Neutrophil (primary cell): ENCODE data around the gene NUB1.

ENCODE experiments used
- H3K27ac ChIP-seq: fragments of 200-600 bp; sonication (generic); 2 replicates; pipeline ENCODE4 v1.5.1; 2016; ENCODE audit warnings: mild to moderate bottlenecking, moderate library complexity
- H3K27me3 ChIP-seq: fragments of 200-600 bp; sonication (generic); 2 replicates; pipeline ENCODE4 v1.6.0; 2016; ENCODE audit warnings: mild to moderate bottlenecking
- H3K36me3 ChIP-seq: fragments of 200-600 bp; sonication (generic); 2 replicates; pipeline ENCODE4 v1.5.1; 2017
- H3K4me1 ChIP-seq, 2 experiments: fragments of 200-600 bp in 1 of 2; sonication (generic) in 1 of 2; 1 replicate in 1 of 2; 2 replicates in 1 of 2; pipeline versions ENCODE4 v1.5.1 to v1.6.1; 2013 to 2016; ENCODE audit warnings: low read depth in 1 of 2, low read length in 1 of 2, mild to moderate bottlenecking in 1 of 2, moderate library complexity in 1 of 2; ENCODE audit not compliant: control insufficient read depth in 1 of 2, insufficient read depth in 1 of 2
- H3K4me3 ChIP-seq, 2 experiments: fragments of 200-600 bp in 1 of 2; sonication (generic) in 1 of 2; 1 replicate in 1 of 2; 2 replicates in 1 of 2; pipeline ENCODE4 v1.5.1; 2013 to 2016; ENCODE audit warnings: low read depth in 1 of 2, low read length in 1 of 2, mild to moderate bottlenecking in 1 of 2, moderate library complexity in 1 of 2
- H3K9me3 ChIP-seq: fragments of 200-600 bp; sonication (generic); 2 replicates; pipeline ENCODE4 v1.5.1; 2016
- TF ChIP-seq, protein P1 (sequence below): fragments of 200-600 bp; sonication (generic); IDR thresholded peaks from 2 replicates; pipeline ENCODE4 v1.5.1; 2016; ENCODE audit warnings: antibody characterized with exemption

NUB1 gene

DNA sequence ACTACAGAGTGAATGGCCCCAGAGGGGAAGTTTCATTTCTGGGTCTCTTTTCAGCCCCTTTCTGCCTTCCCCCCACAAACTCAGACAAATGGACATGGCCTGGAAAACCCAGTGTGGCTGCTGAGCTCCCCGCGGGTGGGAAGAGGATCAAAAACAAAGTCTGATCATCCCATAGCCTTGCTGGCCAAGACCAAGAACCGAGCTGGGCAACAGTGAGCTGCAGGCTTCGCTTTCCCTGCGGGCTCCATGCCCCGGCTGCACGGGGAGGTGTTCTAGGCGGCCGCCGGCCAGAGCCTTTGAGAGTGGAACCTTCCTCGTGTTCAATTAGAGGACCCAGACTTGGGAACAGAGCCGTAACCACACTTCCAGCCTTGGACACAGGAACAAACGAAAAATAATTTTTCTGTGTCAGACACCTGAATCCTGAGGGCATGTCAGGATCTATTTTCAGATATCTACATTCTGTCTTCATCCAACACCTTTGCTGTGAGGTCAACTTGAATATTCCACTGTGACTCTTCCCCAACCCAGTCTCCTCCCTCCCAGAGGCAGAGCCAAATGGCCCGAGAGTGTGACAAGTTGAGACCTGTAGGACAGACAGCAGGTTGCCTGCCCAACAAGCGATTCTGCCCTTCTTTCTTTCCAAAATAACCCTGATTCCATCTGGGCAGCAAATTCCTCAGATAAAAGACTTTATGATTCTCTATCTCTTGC, 42.2 kb downstream of the NUB1 start:
- no peaks in the 10 kb centered on the region for H3K9me3 ChIP-seq
- H3K4me1 ChIP-seq, result peaks cover 7 to 12% of the 10 kb centered on the region in 2 experiments
- H3K27me3 ChIP-seq, result peaks cover 56% of the 10 kb centered on the region
- no peak overlapping the region for H3K27ac ChIP-seq
- no peak overlapping the region for H3K4me3 ChIP-seq
- TF ChIP-seq, protein P1, sequence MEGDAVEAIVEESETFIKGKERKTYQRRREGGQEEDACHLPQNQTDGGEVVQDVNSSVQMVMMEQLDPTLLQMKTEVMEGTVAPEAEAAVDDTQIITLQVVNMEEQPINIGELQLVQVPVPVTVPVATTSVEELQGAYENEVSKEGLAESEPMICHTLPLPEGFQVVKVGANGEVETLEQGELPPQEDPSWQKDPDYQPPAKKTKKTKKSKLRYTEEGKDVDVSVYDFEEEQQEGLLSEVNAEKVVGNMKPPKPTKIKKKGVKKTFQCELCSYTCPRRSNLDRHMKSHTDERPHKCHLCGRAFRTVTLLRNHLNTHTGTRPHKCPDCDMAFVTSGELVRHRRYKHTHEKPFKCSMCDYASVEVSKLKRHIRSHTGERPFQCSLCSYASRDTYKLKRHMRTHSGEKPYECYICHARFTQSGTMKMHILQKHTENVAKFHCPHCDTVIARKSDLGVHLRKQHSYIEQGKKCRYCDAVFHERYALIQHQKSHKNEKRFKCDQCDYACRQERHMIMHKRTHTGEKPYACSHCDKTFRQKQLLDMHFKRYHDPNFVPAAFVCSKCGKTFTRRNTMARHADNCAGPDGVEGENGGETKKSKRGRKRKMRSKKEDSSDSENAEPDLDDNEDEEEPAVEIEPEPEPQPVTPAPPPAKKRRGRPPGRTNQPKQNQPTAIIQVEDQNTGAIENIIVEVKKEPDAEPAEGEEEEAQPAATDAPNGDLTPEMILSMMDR, result no peak
- H3K36me3 ChIP-seq, result peaks cover 14% of the 10 kb centered on the region

DNA sequence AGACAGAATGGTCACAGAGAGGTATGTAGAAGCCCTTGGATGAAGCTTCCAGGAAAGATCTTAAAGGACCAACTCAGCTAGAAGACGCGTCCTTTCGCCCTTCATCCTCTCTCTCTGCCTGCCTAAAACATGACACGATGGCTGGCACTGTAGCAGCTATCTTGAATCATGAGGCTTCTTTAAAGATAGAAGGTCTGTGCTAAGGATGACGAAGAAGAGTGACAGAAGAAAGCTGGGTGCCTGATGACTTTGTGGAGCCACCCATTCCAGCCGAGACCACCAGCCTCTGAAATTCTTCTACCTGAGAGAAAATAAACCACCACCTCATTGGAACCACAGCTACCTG, 42.7 kb downstream of the NUB1 start:
- H3K4me3 ChIP-seq, result no peak overlapping the region
- no peak overlapping the region for H3K27ac ChIP-seq
- peaks cover 58% of the 10 kb centered on the region for H3K27me3 ChIP-seq
- no peaks in the 10 kb centered on the region for H3K9me3 ChIP-seq
- TF ChIP-seq, protein P1, result no peak
- H3K36me3 ChIP-seq, result peaks cover 8% of the 10 kb centered on the region
- peaks cover 7 to 12% of the 10 kb centered on the region in 2 experiments for H3K4me1 ChIP-seq

DNA sequence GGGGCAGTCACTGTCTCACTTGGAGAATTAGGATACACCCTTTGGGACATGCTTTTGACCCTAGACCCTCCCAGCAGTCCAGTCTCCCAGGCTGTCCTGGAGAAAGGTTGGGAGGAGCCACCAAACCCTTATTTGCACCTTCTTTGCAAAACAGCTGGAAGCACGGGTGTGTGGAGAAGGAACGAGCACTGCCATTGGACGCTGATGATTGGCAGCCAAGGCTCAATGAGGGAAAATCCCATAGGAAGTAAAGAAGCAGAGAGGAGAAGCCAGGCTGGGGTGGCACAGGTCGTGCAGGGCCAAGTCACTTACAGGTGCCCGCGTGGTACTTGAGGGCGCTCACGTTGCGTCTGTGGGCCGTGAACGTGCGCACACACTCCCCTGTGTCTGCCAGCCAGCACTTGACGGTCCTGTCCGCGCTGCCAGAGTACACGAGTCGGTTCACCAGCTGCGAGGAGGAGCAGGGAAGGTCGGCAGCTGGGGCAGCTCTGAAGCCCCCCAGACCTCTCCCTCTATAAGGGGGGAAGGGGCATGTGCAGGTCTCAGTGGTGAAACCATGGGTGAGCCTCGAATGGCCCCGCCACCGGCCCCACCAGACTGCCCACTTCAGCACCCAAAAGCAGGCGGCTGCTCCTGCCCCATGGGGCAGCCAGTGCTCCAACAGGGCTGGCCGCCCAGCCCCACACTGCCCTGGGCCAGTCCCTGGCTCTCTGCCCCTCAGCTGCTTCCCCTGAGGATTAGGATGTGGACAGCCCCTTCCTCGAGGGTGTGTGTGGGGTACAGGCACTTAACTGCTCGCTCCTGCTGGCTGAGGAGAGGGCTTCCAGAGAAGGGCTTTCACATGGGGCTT, 43.4 kb downstream of the NUB1 start:
- Histone ChIP-seq H3K36me3 (peaks cover 2% of the 10 kb centered on the region), H3K4me3 (no peak overlapping the region), H3K27me3 (peaks cover 62% of the 10 kb centered on the region), H3K27ac (no peak overlapping the region), H3K9me3 (no peaks in the 10 kb centered on the region), H3K4me1 (peaks cover 7 to 12% of the 10 kb centered on the region in 2 experiments)
- TF ChIP-seq, protein P1, result no peak

DNA sequence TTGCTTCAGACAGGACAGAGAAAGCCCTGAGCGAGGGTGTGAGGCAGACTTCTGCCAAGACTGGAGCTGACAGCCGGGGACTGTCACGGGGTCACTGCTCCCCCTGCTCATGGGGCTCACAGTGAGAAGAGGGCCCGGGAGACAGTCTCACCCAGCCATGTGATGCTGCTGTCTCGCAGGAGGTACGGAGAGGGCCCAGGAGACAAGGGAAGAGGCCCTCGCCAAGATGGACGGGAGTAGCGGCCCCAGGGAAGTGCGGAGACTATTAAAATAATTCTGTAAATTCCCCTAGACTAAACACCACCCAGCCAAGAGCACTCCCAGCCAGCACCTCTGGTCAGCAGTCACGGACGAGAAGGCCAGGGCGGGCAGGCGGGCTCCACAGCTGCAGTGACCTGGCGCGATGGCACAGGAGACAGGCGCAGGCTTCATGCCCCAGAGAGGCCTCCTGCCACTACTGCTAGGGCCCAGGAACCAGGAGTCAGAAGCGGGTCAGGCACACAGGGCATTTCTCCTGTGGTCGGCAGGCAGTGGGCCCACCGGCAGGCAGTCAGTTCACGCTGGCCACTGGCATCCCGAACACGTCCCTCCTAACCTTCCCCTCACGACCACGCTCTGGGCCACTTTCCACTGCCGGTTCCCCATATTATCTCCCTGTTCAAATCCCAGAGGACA, 44.2 kb downstream of the NUB1 start:
- H3K27me3 ChIP-seq, result peaks cover 62% of the 10 kb centered on the region
- peaks cover 7 to 12% of the 10 kb centered on the region in 2 experiments for H3K4me1 ChIP-seq
- TF ChIP-seq, protein P1, result no peak
- H3K36me3 ChIP-seq, result no peaks in the 10 kb centered on the region
- no peak overlapping the region for H3K27ac ChIP-seq
- H3K4me3 ChIP-seq, result no peak overlapping the region
- no peaks in the 10 kb centered on the region for H3K9me3 ChIP-seq

DNA sequence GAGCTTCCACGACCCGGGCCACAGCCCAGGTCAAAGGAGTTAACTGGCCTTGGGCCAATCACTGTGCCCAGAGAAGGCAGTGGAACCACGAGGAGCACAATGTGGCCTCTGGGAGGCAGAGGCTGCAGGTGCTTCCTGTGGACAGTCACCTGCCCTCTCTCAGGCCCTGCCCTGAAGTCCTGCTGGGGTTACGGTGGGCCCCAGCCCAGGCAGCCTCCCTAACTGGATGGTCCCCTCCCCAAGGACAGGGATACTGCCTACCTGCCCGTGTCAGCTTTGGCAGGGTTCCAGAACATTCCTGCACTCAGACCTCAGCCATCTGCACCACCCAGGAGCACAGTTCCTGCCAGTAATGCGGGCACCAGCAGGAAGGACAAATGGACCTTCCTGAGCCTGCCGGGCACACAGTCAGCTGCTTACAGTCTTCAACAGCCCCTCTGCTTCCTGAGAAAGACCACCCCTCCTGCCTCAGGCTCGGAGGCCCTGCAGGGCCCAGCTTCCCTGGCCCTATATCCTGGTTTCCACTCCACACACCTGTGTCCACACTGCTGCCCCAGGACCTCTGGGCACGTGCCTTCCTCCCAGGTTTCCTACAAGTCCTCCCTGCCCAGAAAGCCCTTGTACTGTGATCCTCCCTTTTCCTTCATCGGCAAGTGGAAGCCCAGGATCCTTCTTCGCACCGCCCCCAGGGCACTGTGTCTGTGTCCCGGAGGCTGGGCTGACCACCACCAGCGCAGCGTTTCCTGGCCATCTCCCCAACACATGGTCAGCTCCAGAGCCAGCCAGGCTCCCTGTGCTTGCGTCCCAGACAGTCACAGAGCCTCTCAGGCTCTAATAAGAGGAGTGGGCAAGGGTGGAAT, 44.9 kb downstream of the NUB1 start:
- no peak overlapping the region for H3K27ac ChIP-seq
- H3K4me1 ChIP-seq, result peaks cover 5 to 7% of the 10 kb centered on the region in 2 experiments
- no peak overlapping the region for H3K4me3 ChIP-seq
- no peaks in the 10 kb centered on the region for H3K36me3 ChIP-seq
- no peaks in the 10 kb centered on the region for H3K9me3 ChIP-seq
- peaks cover 61% of the 10 kb centered on the region for H3K27me3 ChIP-seq
- TF ChIP-seq, protein P1, result no peak
